Testis (tissue), 3 donors: Measurements from ENCODE around the gene ARHGEF7. TPM values are rescaled to one million over a fixed set of nuclear protein-coding genes. Genes with fewer than 3 reads are reported as not detected.

Source experiments
- DNase-seq: peaks from one replicate; pipeline ENCODE4 v3.0.0-alpha.2; 2019
- H3K27ac ChIP-seq, 2 donors: fragments of 200-600 bp; sonication (generic); one replicate each; pipeline ENCODE4 v1.5.1; 2019
- H3K27me3 ChIP-seq: fragments of 200-600 bp; sonication (generic); one replicate; pipeline ENCODE4 v1.5.1; 2019
- H3K36me3 ChIP-seq: fragments of 200-600 bp; sonication (generic); one replicate; pipeline ENCODE4 v1.5.1; 2017; ENCODE audit warnings: low read depth; ENCODE audit errors: missing control alignments
- H3K4me1 ChIP-seq: fragments of 200-600 bp; sonication (generic); one replicate; pipeline ENCODE4 v1.5.1; 2019
- H3K4me3 ChIP-seq, 2 donors: fragments of 200-600 bp; sonication (generic); one replicate each; pipeline ENCODE4 v1.5.1; 2017 to 2019
- H3K9me3 ChIP-seq: fragments of 200-600 bp; sonication (generic); one replicate; pipeline ENCODE4 v1.5.1; 2017
- CTCF ChIP-seq, 3 experiments: fragments of 450-650 bp in 2 of 3; fragments of 200-600 bp in 1 of 3; sonication (generic) in 1 of 3; IDR thresholded peaks; one replicate each; pipeline ENCODE4 v1.5.1; 2016 to 2019; ENCODE audit warnings: antibody characterized with exemption in 3 of 3, mild to moderate bottlenecking in 2 of 3, moderate library complexity in 1 of 3
- POLR2A ChIP-seq: fragments of 450-650 bp; IDR thresholded peaks from one replicate; pipeline ENCODE4 v1.6.1; 2017; ENCODE audit warnings: antibody characterized with exemption, mild to moderate bottlenecking, moderate library complexity
- WGBS, 2 donors: methylation state at CpG; one replicate each; pipeline ENCODE4 v1.1.5; 2018; 5-methylcytosine and 5-hydroxymethylcytosine counted together
- intact Hi-C: fragments of 100-400 bp; cut with DNase I; formaldehyde crosslinking; loops from one replicate; pipeline ENCODE4 v1.15.1; 2023; ENCODE audit warnings: low total_unique reads
- polyA plus RNA-seq: library from polyadenylated mRNA; stranded (reverse); fragments of 350-450 nt; fragmentation: Illumina TruSeq; extraction: RNeasy Lipid Tissue Mini Kit (QIAGEN cat#74804); gene quantifications from one replicate; pipeline ENCODE4 v1.2.3, GENCODE V29; 2014; ENCODE audit warnings: low read depth, low replicate concordance; ENCODE audit not compliant: insufficient read depth
- total RNA-seq, 2 donors: library from RNA; depleted of rRNA; stranded (reverse); fragments of >200 nt; gene quantifications; one replicate each; pipeline ENCODE4 v1.2.3, GENCODE V29; 2016

ARHGEF7 gene
- total and polyA plus RNA-seq, 3 donors from 2014 or later: 73.6 to 136 (median 118) TPM

GRCh38 chr13:111304041-111304544 lies 189.0 kb downstream of the ARHGEF7 start:
- Histone ChIP-seq H3K4me1 (no peaks in the 10 kb centered on the region), H3K27me3 (no peaks in the 10 kb centered on the region), H3K9me3 (no peaks in the 10 kb centered on the region), H3K36me3 (no peaks in the 10 kb centered on the region), H3K27ac (no peak overlapping the region), H3K4me3 (no peak overlapping the region)
- intact Hi-C loops: no loop called here
- 94 to 95% methylated on average over 15 of the region's 15 CpGs for WGBS, 2 donors
- TF ChIP-seq POLR2A (no peak), CTCF (IDR thresholded peaks at IDR 0.05) (no peak)
- no peak for DNase-seq

GRCh38 chr13:111304603-111305289 lies 189.6 kb downstream of the ARHGEF7 start:
- intact Hi-C loops: no loop called here
- 94 to 96% methylated on average over 20 of the region's 20 CpGs for WGBS, 2 donors
- no peak for DNase-seq
- TF ChIP-seq POLR2A: no peak
- TF ChIP-seq CTCF (IDR thresholded peaks at IDR 0.05): no peak
- Histone ChIP-seq H3K27me3 (no peaks in the 10 kb centered on the region), H3K4me3 (no peak overlapping the region), H3K36me3 (no peaks in the 10 kb centered on the region), H3K27ac (no peak overlapping the region), H3K9me3 (no peaks in the 10 kb centered on the region), H3K4me1 (no peaks in the 10 kb centered on the region)

- no peaks in the 10 kb centered on the region for H3K4me1 ChIP-seq
- no peak overlapping the region for H3K4me3 ChIP-seq
- H3K9me3 ChIP-seq: no peaks in the 10 kb centered on the region
- no peaks in the 10 kb centered on the region for H3K36me3 ChIP-seq
- H3K27me3 ChIP-seq: no peaks in the 10 kb centered on the region
- intact Hi-C loops: no loop called here
- no peak overlapping the region for H3K27ac ChIP-seq
- no peak for DNase-seq
- 96 to 97% methylated on average over 8 to 17 of the region's 17 CpGs for WGBS, 2 donors
- TF ChIP-seq POLR2A: no peak
- no peak for TF ChIP-seq CTCF (IDR thresholded peaks at IDR 0.05)
Observed at GRCh38 chr13:111312944-111313590, 198.0 kb downstream of the ARHGEF7 start.

- WGBS, 2 donors: 83 to 92% methylated on average over 12 to 14 of the region's 14 CpGs
- Histone ChIP-seq H3K9me3 (no peaks in the 10 kb centered on the region), H3K36me3 (no peaks in the 10 kb centered on the region), H3K27me3 (no peaks in the 10 kb centered on the region), H3K27ac (no peak overlapping the region), H3K4me1 (no peaks in the 10 kb centered on the region), H3K4me3 (no peak overlapping the region)
- no peak for DNase-seq
- TF ChIP-seq CTCF (IDR thresholded peaks at IDR 0.05): no peak
- no peak for TF ChIP-seq POLR2A
- intact Hi-C loops: no loop called here
Observed at GRCh38 chr13:111313911-111314425, 198.9 kb downstream of the ARHGEF7 start.
